Loucy (cell line): ENCODE measurements around the gene AKNA.

ENCODE experiments used
- CTCF ChIP-seq: fragments of 200-600 bp; sonication (generic); conservative IDR thresholded peaks from 2 replicates; pipeline ENCODE4 v1.5.1; 2014; ENCODE audit warnings: mild to moderate bottlenecking, antibody characterized with exemption, low read length
- EZH2phosphoT487 ChIP-seq: fragments of 200-600 bp; IDR thresholded peaks from 2 replicates; pipeline ENCODE4 v1.6.1; 2018; ENCODE audit warnings: antibody characterized with exemption, mild to moderate bottlenecking, moderate library complexity, borderline replicate concordance

GRCh38 chr9:114424126-114424525, 36.3 kb upstream of the AKNA start:
- TF ChIP-seq CTCF: no peak
- TF ChIP-seq EZH2phosphoT487: no peak
